GM12892 (cell line): ENCODE measurements around the gene ARMS2.

Experiments used
- POLR2A ChIP-seq: IDR thresholded peaks from 2 replicates; pipeline ENCODE4 v1.6.1; 2011; ENCODE audit warnings: low read depth, low read length, control low read depth
- POLR2AphosphoS5 ChIP-seq: IDR thresholded peaks from 2 replicates; pipeline ENCODE4 v1.6.1; 2011; ENCODE audit warnings: low read depth, low read length, control low read depth
- TAF1 ChIP-seq: IDR thresholded peaks from 2 replicates; pipeline ENCODE4 v1.6.1; 2011; ENCODE audit warnings: low read depth, mild to moderate bottlenecking, control low read depth, low read length, borderline replicate concordance

DNA sequence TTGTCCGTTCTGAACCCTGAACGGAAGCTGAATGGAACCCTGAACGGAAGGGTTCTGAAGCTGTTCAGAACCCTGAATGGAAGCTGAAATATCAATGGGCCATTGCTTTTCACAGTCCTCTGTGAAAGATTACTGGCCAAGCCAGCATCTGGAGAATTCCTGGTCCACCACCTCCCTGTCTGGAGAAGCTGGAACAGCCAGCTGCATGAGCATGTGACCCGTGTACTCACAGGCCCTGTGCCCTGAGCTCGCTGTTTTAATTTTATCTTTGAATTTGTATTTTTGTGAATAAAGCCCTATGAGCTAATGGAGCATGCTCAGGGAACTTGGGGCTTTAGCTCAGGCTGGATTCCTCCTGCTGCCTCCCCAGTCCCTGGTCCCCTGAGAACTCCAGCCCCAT is 44.1 kb downstream of the ARMS2 start:
- TF ChIP-seq TAF1 (no peak), POLR2A (no peak), POLR2AphosphoS5 (no peak)
